Effector memory CD4-positive, alpha-beta T cell (primary cell): ENCODE data around the gene TRIM52.
"Not testable (repeated sequence)": the region's sequence is repeated elsewhere in the genome, so short reads cannot be mapped to it uniquely, and the experiment has no call there.

Experiments
- DNase-seq, 3 donors: peaks; one replicate each; pipeline ENCODE4 v3.0.0-alpha.2; 2020
- H3K27ac ChIP-seq: 2 replicates; pipeline ENCODE4 v1.7.0; 2013; ENCODE audit warnings: mild to moderate bottlenecking, low read length, moderate library complexity; ENCODE audit not compliant: insufficient read depth, poor library complexity, severe bottlenecking
- H3K27me3 ChIP-seq: replicated peaks from 2 replicates; pipeline ENCODE4 v1.7.0; 2013; ENCODE audit warnings: mild to moderate bottlenecking, low read length; ENCODE audit not compliant: insufficient read depth, control insufficient read depth, poor library complexity, severe bottlenecking
- H3K36me3 ChIP-seq: 2 replicates; pipeline ENCODE4 v1.7.0; 2013; ENCODE audit warnings: mild to moderate bottlenecking, low read length, moderate library complexity; ENCODE audit not compliant: control insufficient read depth, insufficient read depth
- H3K4me1 ChIP-seq: 2 replicates; pipeline ENCODE4 v1.7.0; 2013; ENCODE audit warnings: low read length, mild to moderate bottlenecking; ENCODE audit not compliant: control insufficient read depth, insufficient read depth, poor library complexity, severe bottlenecking
- H3K4me3 ChIP-seq: 2 replicates; pipeline ENCODE4 v1.7.0; 2013; ENCODE audit warnings: low read length, low read depth, mild to moderate bottlenecking; ENCODE audit not compliant: insufficient read depth, poor library complexity, severe bottlenecking
- H3K9me3 ChIP-seq: 2 replicates; pipeline ENCODE4 v1.7.0; 2013; ENCODE audit warnings: mild to moderate bottlenecking, low read length, moderate library complexity; ENCODE audit not compliant: control insufficient read depth

TRIM52 gene

DNA sequence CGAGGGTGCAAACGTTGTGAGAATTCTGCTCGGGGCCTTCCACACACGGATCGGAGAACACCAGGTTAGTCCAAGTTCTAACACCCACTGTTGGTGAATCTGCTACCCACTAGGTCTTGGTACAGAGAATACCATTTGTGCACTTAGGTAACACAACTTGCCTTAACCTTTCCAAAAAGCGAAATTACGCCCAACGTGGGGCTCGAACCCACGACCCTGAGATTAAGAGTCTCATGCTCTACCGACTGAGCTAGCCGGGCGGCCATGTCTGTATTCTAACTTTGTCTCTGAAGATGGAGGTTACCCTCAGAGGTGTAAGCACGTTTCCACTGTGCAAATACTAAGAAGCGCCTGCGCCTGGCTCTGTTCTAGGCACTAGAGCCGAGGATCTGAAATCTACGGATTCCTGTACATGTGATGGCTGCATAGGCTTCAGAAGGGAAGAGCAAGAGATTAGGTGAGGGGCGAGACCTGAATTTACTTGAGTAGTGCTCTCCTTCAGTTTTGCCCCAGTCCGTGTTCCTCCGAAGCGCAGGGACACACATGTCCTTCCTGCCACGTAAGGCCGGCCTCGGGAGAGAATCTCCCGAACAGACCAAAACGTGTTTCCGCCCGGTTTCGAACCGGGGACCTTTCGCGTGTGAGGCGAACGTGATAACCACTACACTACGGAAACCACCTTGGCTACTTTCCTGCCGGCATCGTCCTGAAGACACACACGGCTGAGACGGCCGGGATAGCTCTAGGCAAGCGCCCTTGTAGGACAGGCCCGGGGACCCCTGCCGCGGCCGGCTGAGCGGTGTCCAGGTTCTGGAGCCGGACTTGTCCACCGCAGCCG is 38.9 kb downstream of the TRIM52 start:
- no peaks in the 10 kb centered on the region for H3K27me3 ChIP-seq
- DNase-seq: peak; percentile 91 to 98 (median 94)
- peak overlapping the region; percentile 97 for H3K27ac ChIP-seq

DNA sequence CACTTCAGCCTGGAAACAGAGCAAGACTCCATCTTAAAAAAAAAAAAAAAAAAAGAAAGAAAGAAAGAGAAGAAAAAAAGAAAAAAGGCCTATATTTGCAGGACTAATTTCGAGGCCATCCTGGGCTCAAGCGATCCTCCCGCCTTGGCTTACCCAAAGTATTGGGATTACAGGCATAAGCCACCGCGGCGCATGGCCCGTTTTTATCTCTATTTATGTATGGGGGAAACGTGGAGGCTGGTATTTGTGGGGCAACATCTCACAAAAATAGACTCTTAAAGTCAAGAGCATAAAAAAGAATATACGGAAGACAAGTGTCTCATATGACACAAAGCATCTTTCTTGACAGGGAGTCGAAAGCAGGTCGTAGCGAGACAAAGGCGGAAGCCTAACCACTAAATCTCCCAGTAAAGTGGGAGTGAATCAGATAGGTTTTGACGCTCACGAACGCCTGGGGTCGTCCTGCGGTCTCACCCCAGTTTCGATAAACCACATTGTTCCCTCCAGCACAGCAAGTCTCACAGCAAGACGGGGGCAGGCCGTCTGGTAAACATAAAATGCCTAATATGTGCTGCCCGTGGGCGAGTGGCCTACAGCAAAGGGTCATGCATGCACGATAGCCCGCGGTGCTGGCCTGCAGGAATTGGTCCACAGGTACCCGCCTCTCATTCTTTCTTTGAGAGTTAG is 39.7 kb downstream of the TRIM52 start:
- Histone ChIP-seq H3K27ac (peak overlapping the region; percentile 97), H3K9me3 (no peaks in the 10 kb centered on the region), H3K4me1 (peaks cover 26% of the 10 kb centered on the region), H3K27me3 (no peaks in the 10 kb centered on the region), H3K36me3 (no peaks in the 10 kb centered on the region), H3K4me3 (peak overlapping the region; percentile 74)
- peak; percentile 55 to 76 (median 70) for DNase-seq

More for the DNA sequence above, 38.9 kb downstream of the TRIM52 start:
- Histone ChIP-seq H3K4me1 (peaks cover 26% of the 10 kb centered on the region), H3K4me3 (peak overlapping the region; percentile 74), H3K9me3 (no peaks in the 10 kb centered on the region), H3K36me3 (no peaks in the 10 kb centered on the region)

DNA sequence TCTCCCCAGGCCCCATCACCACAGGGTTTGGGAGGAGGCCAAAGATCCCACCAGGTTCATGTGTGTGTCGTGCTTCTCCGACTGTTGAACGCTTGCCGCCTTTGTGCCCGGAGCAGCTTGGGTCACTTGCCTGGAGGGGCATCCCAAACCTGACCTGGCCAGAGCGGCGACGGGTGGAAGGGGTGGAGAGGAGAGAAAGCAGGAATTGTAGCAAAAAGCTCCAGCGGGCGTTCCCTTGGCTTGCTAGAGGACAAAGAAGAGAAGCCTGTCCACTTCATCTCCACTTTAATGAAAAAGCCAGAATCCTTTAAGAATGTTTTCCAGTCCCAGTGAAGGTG is 40.8 kb downstream of the TRIM52 start:
- no peak for DNase-seq
- H3K27me3 ChIP-seq: no peaks in the 10 kb centered on the region
- H3K4me3 ChIP-seq: no peak overlapping the region
- no peaks in the 10 kb centered on the region for H3K9me3 ChIP-seq
- H3K27ac ChIP-seq: no peak overlapping the region
- H3K36me3 ChIP-seq: no peaks in the 10 kb centered on the region
- peaks cover 19% of the 10 kb centered on the region for H3K4me1 ChIP-seq

DNA sequence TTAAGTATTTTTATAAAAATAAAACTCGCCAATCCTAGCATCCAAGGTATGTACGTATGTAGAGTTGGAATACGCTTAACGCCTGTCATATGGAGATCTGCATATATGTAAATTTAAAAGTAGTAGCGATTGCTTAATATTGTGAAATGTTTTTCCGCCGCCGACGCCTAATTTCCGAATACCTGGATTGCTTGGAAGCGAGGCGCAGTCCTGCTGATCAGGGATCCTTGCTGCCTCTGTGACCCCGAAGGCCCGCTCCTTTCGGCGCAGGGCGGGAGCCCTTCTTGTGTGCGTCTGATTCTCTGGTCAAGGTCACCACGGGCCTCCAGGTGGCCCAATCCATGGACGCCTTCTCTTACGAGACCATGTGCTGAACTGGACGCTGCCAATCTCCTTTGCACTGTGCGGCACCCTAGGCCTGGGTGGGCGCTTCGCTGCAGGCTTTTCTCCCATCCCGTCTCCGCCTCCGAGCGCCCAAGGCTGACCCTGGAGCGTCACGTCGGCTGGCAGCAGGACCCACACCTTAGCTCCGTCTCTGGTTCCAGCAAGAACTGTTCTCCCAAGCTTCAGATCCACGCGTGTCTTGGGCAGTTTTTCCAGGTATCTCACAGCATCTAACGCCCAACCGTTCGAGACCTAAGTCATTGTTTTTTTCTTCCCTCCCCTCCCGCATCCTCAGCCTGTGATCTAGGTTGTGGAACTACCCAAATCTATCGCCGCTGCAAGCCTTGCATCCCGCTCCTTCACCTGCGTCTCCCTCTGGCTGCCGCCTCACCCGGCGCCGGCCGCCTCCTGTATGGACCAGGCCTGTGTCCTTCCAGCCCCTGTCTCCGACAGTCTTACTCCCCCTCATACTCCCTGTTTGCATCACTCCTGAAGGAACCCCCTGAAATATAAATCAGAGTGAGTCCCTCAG is 41.4 kb downstream of the TRIM52 start:
- Histone ChIP-seq H3K9me3 (no peaks in the 10 kb centered on the region), H3K27me3 (no peaks in the 10 kb centered on the region), H3K36me3 (no peaks in the 10 kb centered on the region), H3K4me1 (peaks cover 13% of the 10 kb centered on the region), H3K27ac (no peak overlapping the region), H3K4me3 (no peak overlapping the region)
- no peak for DNase-seq

GRCh38 chr5:181218795-181219124 is 42.2 kb downstream of the TRIM52 start:
- no peak overlapping the region for H3K27ac ChIP-seq
- no peaks in the 10 kb centered on the region for H3K9me3 ChIP-seq
- H3K4me3 ChIP-seq: no peak overlapping the region
- H3K27me3 ChIP-seq: no peaks in the 10 kb centered on the region
- no peak for DNase-seq
- no peaks in the 10 kb centered on the region for H3K36me3 ChIP-seq
- H3K4me1 ChIP-seq: peaks cover 5% of the 10 kb centered on the region

DNA sequence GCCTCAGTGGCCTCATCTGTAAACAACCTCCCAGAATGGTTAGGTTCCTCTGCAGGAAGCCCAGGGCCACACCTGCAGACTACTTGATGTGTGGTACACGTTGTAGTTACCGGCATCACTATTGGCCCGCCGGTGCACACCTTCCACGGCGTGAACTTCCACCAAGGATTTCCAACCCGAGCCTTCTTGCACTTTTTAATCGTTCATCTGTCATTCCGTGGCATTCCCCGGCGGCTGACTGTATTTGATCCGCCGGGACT is 43.2 kb downstream of the TRIM52 start:
- peak overlapping the region; percentile 50 for H3K4me3 ChIP-seq
- peak overlapping the region; percentile 67 for H3K27ac ChIP-seq
- no peaks in the 10 kb centered on the region for H3K9me3 ChIP-seq
- H3K36me3 ChIP-seq: no peaks in the 10 kb centered on the region
- peaks cover 5% of the 10 kb centered on the region for H3K4me1 ChIP-seq
- peak in 2 of 3 donors; percentile 35 to 45 for DNase-seq
- no peaks in the 10 kb centered on the region for H3K27me3 ChIP-seq

DNA sequence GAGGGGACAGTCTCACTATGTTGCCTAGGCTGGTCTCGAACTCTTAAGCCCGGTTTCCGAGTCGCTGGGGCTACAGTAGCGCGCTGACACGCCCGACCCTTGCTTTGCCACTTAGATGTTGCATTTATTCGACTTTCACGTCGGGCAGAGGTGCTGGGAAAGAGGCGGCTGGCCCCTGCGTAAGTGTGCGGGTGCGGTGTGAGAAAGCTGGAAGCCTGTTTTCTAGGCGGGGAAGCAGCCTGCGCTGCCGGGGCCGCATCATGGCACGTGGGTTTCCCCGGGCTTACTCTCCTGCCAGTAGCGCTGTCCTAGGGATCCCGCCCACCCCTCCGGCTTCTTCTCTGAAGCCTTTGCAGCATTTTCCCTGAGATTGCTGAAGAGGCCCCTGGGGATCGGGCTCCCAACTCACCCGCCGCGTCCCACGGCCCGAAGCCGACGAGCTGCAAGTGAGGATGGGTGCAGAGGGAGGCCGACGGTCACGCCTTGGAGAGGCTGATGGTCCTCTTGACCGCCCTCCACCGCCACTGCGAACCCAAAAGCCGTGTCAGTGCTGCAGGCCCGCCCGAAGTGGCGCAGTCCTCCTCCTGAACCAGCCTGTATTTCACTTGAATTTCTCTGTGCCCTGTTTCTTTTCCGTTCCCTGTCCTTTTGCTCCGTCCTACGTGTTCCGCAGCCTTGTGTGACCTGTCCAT is 43.7 kb downstream of the TRIM52 start:
- peak overlapping the region; percentile 50 for H3K4me3 ChIP-seq
- peak; percentile 59 to 61 (median 60) for DNase-seq
- H3K36me3 ChIP-seq: no peaks in the 10 kb centered on the region
- no peaks in the 10 kb centered on the region for H3K27me3 ChIP-seq
- H3K27ac ChIP-seq: peak overlapping the region; percentile 67
- no peaks in the 10 kb centered on the region for H3K9me3 ChIP-seq
- H3K4me1 ChIP-seq: peaks cover 5% of the 10 kb centered on the region

- Histone ChIP-seq H3K36me3 (no peaks in the 10 kb centered on the region), H3K27ac (peak overlapping the region; percentile 39), H3K4me1 (peaks cover 5% of the 10 kb centered on the region), H3K27me3 (no peaks in the 10 kb centered on the region), H3K9me3 (no peaks in the 10 kb centered on the region), H3K4me3 (peak overlapping the region; percentile 41)
- no peak for DNase-seq
These were observed 44.6 kb downstream of the TRIM52 start for GRCh38 chr5:181215997-181216989.

- H3K9me3 ChIP-seq, H3K4me3 ChIP-seq, DNase-seq, H3K27me3 ChIP-seq, H3K27ac ChIP-seq, H3K4me1 ChIP-seq, H3K36me3 ChIP-seq: not testable (repeated sequence)
These were observed 46.7 kb downstream of the TRIM52 start for GRCh38 chr5:181214249-181214648.
